ENCODE data around the gene GPRC5C. TPM values are rescaled to one million over a fixed set of nuclear protein-coding genes. Genes with fewer than 3 reads are reported as not detected.

GPRC5C gene
- polyA plus RNA-seq, 1 experiment: 0.33 TPM

- POLR2A ChIA-PET: no interaction called here
- H3K27me3 ChIP-seq (ENCODE audit: control insufficient read depth, insufficient read depth, low read length): no peaks in the 10 kb centered on the region
- no peak overlapping the region for H3K4me3 ChIP-seq (ENCODE audit: low read depth, low read length)
- TF ChIP-seq CTCF (IDR thresholded peaks at IDR 0.05; ENCODE audit: insufficient read depth, low read depth, low read length): no peak
- DNase-seq (ENCODE audit: low read depth): no peak
- CTCF ChIA-PET: interaction anchor here (2.6 kb wide), 1 partner anchor 11 kb away, joined by 13 read pairs; no protein-coding TSS in a partner anchor
- H3K36me3 ChIP-seq (ENCODE audit: control insufficient read depth, insufficient read depth, low read length): no peaks in the 10 kb centered on the region
These were observed 14.9 kb downstream of the GPRC5C start for GRCh38 chr17:74446551-74447500.

- CTCF ChIA-PET: interaction anchor here (2.6 kb wide), 1 partner anchor 10 kb away, joined by 13 read pairs; no protein-coding TSS in a partner anchor
These were observed 15.8 kb downstream of the GPRC5C start for GRCh38 chr17:74447628-74448159.

GRCh38 chr17:74448756-74449155 lies 16.9 kb downstream of the GPRC5C start:
- Histone ChIP-seq H3K4me3 (ENCODE audit: low read depth, low read length) (no peak overlapping the region), H3K27me3 (ENCODE audit: control insufficient read depth, insufficient read depth, low read length) (no peaks in the 10 kb centered on the region), H3K36me3 (ENCODE audit: control insufficient read depth, insufficient read depth, low read length) (no peaks in the 10 kb centered on the region)
- POLR2A ChIA-PET: no interaction called here
- DNase-seq (ENCODE audit: low read depth): no peak
- CTCF ChIA-PET: interaction anchor here (1.9 to 2.6 kb wide), 2 partner anchors 9 to 81 kb away, joined by 4 to 13 read pairs; partner anchors contain the start of gene GPR142
- no peak for TF ChIP-seq CTCF (IDR thresholded peaks at IDR 0.05; ENCODE audit: insufficient read depth, low read depth, low read length)

More at GRCh38 chr17:74447628-74448159, 15.8 kb downstream of the GPRC5C start:
- TF ChIP-seq CTCF (IDR thresholded peaks at IDR 0.05; ENCODE audit: insufficient read depth, low read depth, low read length): no peak
- DNase-seq (ENCODE audit: low read depth): no peak
- no peaks in the 10 kb centered on the region for H3K36me3 ChIP-seq (ENCODE audit: control insufficient read depth, insufficient read depth, low read length)
- H3K27me3 ChIP-seq (ENCODE audit: control insufficient read depth, insufficient read depth, low read length): no peaks in the 10 kb centered on the region
- H3K4me3 ChIP-seq (ENCODE audit: low read depth, low read length): no peak overlapping the region
- POLR2A ChIA-PET: no interaction called here

GRCh38 chr17:74449306-74449705 lies 17.4 kb downstream of the GPRC5C start:
- POLR2A ChIA-PET: no interaction called here
- no peak for TF ChIP-seq CTCF (IDR thresholded peaks at IDR 0.05; ENCODE audit: insufficient read depth, low read depth, low read length)

GRCh38 chr17:74449773-74450172 lies 17.9 kb downstream of the GPRC5C start:
- TF ChIP-seq CTCF (IDR thresholded peaks at IDR 0.05; ENCODE audit: insufficient read depth, low read depth, low read length): no peak
- H3K27me3 ChIP-seq (ENCODE audit: control insufficient read depth, insufficient read depth, low read length): no peaks in the 10 kb centered on the region
- POLR2A ChIA-PET: no interaction called here
- DNase-seq (ENCODE audit: low read depth): no peak
- no peak overlapping the region for H3K4me3 ChIP-seq (ENCODE audit: low read depth, low read length)
- H3K36me3 ChIP-seq (ENCODE audit: control insufficient read depth, insufficient read depth, low read length): no peaks in the 10 kb centered on the region
- CTCF ChIA-PET: interaction anchor here (1.0 to 1.9 kb wide), 2 partner anchors 9 to 82 kb away, joined by 4 to 5 read pairs; partner anchors contain the start of gene GPR142

More at GRCh38 chr17:74449306-74449705, 17.4 kb downstream of the GPRC5C start:
- no peak for DNase-seq (ENCODE audit: low read depth)
- H3K4me3 ChIP-seq (ENCODE audit: low read depth, low read length): no peak overlapping the region
- no peaks in the 10 kb centered on the region for H3K36me3 ChIP-seq (ENCODE audit: control insufficient read depth, insufficient read depth, low read length)
- CTCF ChIA-PET: interaction anchor here (1.0 to 1.9 kb wide), 2 partner anchors 9 to 81 kb away, joined by 4 to 5 read pairs; partner anchors contain the start of gene GPR142
- no peaks in the 10 kb centered on the region for H3K27me3 ChIP-seq (ENCODE audit: control insufficient read depth, insufficient read depth, low read length)
